Stomach (tissue), 9 donors: Measurements from ENCODE around the gene MAGED1. TPM values are rescaled to one million over a fixed set of nuclear protein-coding genes. Genes with fewer than 3 reads are reported as not detected.

Experiments
- DNase-seq, 2 donors: peaks; one replicate each; pipeline versions ENCODE4 v3.0.0 to v3.0.0-alpha.2; 2013 to 2019
- H3K27ac ChIP-seq, 5 donors: fragments of 200-600 bp in 4 of 5; sonication (generic) in 4 of 5; one replicate each; pipeline ENCODE4 v1.5.1; 2013 to 2019; ENCODE audit warnings: mild to moderate bottlenecking in 1 of 5, moderate library complexity in 1 of 5
- H3K27me3 ChIP-seq, 3 donors: fragments of 200-600 bp; sonication (generic); one replicate each; pipeline ENCODE4 v1.5.1; 2017 to 2019; ENCODE audit warnings: mixed run types in 1 of 3
- H3K36me3 ChIP-seq, 4 donors: fragments of 200-600 bp; sonication (generic); 1 replicate in 3 of 4; 2 replicates in 1 of 4; pipeline ENCODE4 v1.5.1; 2016 to 2019
- H3K4me1 ChIP-seq, 4 donors: fragments of 200-600 bp; sonication (generic); one replicate each; pipeline ENCODE4 v1.5.1; 2016 to 2019
- H3K4me3 ChIP-seq, 4 donors: fragments of 200-600 bp; sonication (generic) in 3 of 4; one replicate each; pipeline ENCODE4 v1.5.1; 2016 to 2019; ENCODE audit warnings: mild to moderate bottlenecking in 1 of 4
- H3K9me3 ChIP-seq, 4 donors: fragments of 200-600 bp; sonication (generic); one replicate each; pipeline ENCODE4 v1.5.1; 2016 to 2019
- EP300 ChIP-seq: sonication (generic); formaldehyde crosslinking; IDR thresholded peaks from one replicate; pipeline ENCODE4 v1.6.1; 2017; ENCODE audit warnings: antibody characterized with exemption
- POLR2A ChIP-seq, 4 donors: fragments of 450-650 bp; IDR thresholded peaks; one replicate each; pipeline ENCODE4 v1.6.1; 2016; ENCODE audit warnings: antibody characterized with exemption in 4 of 4, control low read depth in 2 of 4, mild to moderate bottlenecking in 1 of 4, moderate library complexity in 1 of 4
- POLR2AphosphoS5 ChIP-seq, 3 donors: sonication (generic); formaldehyde crosslinking; IDR thresholded peaks; one replicate each; pipeline ENCODE4 v1.6.1; 2016; ENCODE audit warnings: antibody characterized with exemption in 3 of 3
- WGBS, 5 donors: extraction: QIAGEN DNeasy Blood & Tissue Kit in 3 of 5; methylation state at CpG; one replicate each; pipeline versions ENCODE4 v1.1.5 to v1.1.7; 2013 to 2018; 5-methylcytosine and 5-hydroxymethylcytosine counted together
- intact Hi-C: fragments of 100-400 bp; cut with DNase I; formaldehyde crosslinking; loops from one replicate; pipeline ENCODE4 v1.15.1; 2023; ENCODE audit warnings: low total_unique reads
- polyA plus RNA-seq, 3 donors: library from polyadenylated mRNA; stranded (reverse); fragments of 200-250 nt; gene quantifications; one replicate each; pipeline ENCODE4 v1.2.3, GENCODE V29; 2013
- total RNA-seq, 5 donors: library from RNA; depleted of rRNA; stranded (reverse); fragments of >200 nt; gene quantifications; one replicate each; pipeline versions ENCODE4 v1.1.0 to v1.2.3, GENCODE V29; 2014 to 2016
- TF ChIP-seq, protein P1 (sequence below), 7 experiments: fragments of 450-650 bp in 4 of 7; fragments of 200-600 bp in 3 of 7; sonication (generic) in 3 of 7; IDR thresholded peaks; one replicate each; pipeline ENCODE4 v1.5.1; 2016 to 2019; ENCODE audit warnings: antibody characterized with exemption in 7 of 7, control low read depth in 2 of 7, mild to moderate bottlenecking in 1 of 7
- donor health status: healthy with polysubstance abuse.
- donor health status: Bipolar disorder and iron deficiency.
- donor health status: healthy.

MAGED1 gene
- total and polyA plus RNA-seq, 8 donors = 15.2 to 87.6 (median 46.4) TPM

GRCh38 chrX:51870354-51870753 is 23.1 kb upstream of the MAGED1 start:
- Histone ChIP-seq H3K9me3 (no peaks in the 10 kb centered on the region), H3K27ac (no peak overlapping the region), H3K4me3 (no peak overlapping the region), H3K36me3 (no peaks in the 10 kb centered on the region), H3K27me3 (no peaks in the 10 kb centered on the region), H3K4me1 (no peaks in the 10 kb centered on the region)
- WGBS, 5 donors = 91 to 98% (median 92%) methylated on average over 2 of the region's 2 CpGs
- no peak for TF ChIP-seq EP300
- TF ChIP-seq POLR2A (IDR thresholded peaks at IDR 0.05) = no peak
- TF ChIP-seq POLR2AphosphoS5 (IDR thresholded peaks at IDR 0.05) = no peak
- TF ChIP-seq, protein P1, sequence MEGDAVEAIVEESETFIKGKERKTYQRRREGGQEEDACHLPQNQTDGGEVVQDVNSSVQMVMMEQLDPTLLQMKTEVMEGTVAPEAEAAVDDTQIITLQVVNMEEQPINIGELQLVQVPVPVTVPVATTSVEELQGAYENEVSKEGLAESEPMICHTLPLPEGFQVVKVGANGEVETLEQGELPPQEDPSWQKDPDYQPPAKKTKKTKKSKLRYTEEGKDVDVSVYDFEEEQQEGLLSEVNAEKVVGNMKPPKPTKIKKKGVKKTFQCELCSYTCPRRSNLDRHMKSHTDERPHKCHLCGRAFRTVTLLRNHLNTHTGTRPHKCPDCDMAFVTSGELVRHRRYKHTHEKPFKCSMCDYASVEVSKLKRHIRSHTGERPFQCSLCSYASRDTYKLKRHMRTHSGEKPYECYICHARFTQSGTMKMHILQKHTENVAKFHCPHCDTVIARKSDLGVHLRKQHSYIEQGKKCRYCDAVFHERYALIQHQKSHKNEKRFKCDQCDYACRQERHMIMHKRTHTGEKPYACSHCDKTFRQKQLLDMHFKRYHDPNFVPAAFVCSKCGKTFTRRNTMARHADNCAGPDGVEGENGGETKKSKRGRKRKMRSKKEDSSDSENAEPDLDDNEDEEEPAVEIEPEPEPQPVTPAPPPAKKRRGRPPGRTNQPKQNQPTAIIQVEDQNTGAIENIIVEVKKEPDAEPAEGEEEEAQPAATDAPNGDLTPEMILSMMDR (IDR thresholded peaks at IDR 0.05) = no peak
- DNase-seq = no peak
- intact Hi-C loops = no loop called here

GRCh38 chrX:51874123-51874522 is 19.3 kb upstream of the MAGED1 start:
- no peak overlapping the region for H3K27ac ChIP-seq
- TF ChIP-seq POLR2AphosphoS5 (IDR thresholded peaks at IDR 0.05) = no peak
- no peak for TF ChIP-seq POLR2A (IDR thresholded peaks at IDR 0.05)
- TF ChIP-seq, protein P1 (IDR thresholded peaks at IDR 0.05) = no peak
- no peak for TF ChIP-seq EP300
- intact Hi-C loops = no loop called here
- no peaks in the 10 kb centered on the region for H3K4me1 ChIP-seq
- no peaks in the 10 kb centered on the region for H3K36me3 ChIP-seq
- no peak for DNase-seq
- H3K4me3 ChIP-seq = no peak overlapping the region
- no peaks in the 10 kb centered on the region for H3K9me3 ChIP-seq
- no peaks in the 10 kb centered on the region for H3K27me3 ChIP-seq
- WGBS, 5 donors = 83 to 100% (median 92%) methylated on average over 1 of the region's 1 CpG

- Histone ChIP-seq H3K9me3 (no peaks in the 10 kb centered on the region), H3K36me3 (no peaks in the 10 kb centered on the region), H3K27me3 (no peaks in the 10 kb centered on the region), H3K4me1 (no peaks in the 10 kb centered on the region), H3K27ac (no peak overlapping the region), H3K4me3 (no peak overlapping the region)
- no peak for DNase-seq
- 63 to 94% (median 83%) methylated on average over 1 of the region's 1 CpG for WGBS, 5 donors
- TF ChIP-seq POLR2A (IDR thresholded peaks at IDR 0.05) = no peak
- no peak for TF ChIP-seq POLR2AphosphoS5 (IDR thresholded peaks at IDR 0.05)
- TF ChIP-seq, protein P1 (IDR thresholded peaks at IDR 0.05) = no peak
- TF ChIP-seq EP300 = no peak
- intact Hi-C loops = no loop called here
Measured at GRCh38 chrX:51876441-51876840, 17.0 kb upstream of the MAGED1 start.

- intact Hi-C loops = no loop called here
- TF ChIP-seq EP300 = no peak
- no peak for TF ChIP-seq POLR2AphosphoS5 (IDR thresholded peaks at IDR 0.05)
- TF ChIP-seq POLR2A (IDR thresholded peaks at IDR 0.05) = no peak
- TF ChIP-seq, protein P1 (IDR thresholded peaks at IDR 0.05) = no peak
- Histone ChIP-seq H3K4me1 (no peaks in the 10 kb centered on the region), H3K27ac (no peak overlapping the region), H3K4me3 (no peak overlapping the region), H3K27me3 (no peaks in the 10 kb centered on the region), H3K36me3 (no peaks in the 10 kb centered on the region), H3K9me3 (no peaks in the 10 kb centered on the region)
- WGBS, 5 donors = 69 to 100% (median 93%) methylated on average over 1 of the region's 1 CpG
- no peak for DNase-seq
Measured at GRCh38 chrX:51878056-51878455, 15.4 kb upstream of the MAGED1 start.
